ENCODE measurements around the gene PEAK1. TPM values are rescaled to one million over a fixed set of nuclear protein-coding genes. Genes with fewer than 3 reads are reported as not detected.
A peak's percentile ranks its signal among the peaks of the same experiment; 100 is the strongest.

PEAK1 gene
- total RNA-seq, 2 donors from 2014 or later: 25.4 to 38.4 TPM

DNA sequence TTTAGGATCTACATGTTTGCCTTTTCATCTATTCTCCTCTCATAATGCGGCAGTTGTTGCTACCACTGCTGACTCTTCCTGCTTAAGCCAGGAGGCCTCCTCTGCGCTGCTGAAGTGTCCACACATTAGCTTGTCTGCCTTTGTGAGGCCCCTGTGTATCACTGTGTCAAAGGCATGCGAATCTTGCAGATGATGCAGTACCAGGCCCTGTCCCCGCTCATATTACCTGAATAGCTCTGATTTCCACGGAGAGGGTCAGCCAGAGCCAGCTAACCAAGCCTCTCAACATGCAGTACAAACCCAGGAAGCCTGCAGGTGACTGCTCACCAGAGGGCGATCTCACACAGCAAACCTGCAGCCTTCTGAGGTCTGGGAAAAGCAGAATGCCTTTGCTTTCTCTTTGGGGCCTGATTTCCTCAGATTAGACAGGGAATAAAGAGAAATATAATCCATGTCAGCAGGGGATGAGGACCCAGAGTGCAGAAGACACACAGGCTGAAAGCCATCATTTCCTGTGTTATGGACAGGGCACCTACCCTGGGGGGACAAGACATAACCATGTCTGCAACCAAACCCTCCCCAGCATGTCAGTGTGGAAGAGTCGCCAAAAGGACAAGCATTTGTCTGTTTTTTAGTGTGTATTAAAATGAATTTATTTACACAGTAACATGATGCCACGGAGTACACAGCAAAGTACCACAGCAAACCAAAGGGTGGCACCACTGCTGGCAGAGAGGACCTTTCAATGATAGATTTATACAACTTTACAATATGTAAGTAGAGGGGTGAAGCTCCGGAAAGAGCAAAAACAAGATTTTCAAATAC lies 312.2 kb downstream of the PEAK1 start:
- TF ChIP-seq, protein P1, sequence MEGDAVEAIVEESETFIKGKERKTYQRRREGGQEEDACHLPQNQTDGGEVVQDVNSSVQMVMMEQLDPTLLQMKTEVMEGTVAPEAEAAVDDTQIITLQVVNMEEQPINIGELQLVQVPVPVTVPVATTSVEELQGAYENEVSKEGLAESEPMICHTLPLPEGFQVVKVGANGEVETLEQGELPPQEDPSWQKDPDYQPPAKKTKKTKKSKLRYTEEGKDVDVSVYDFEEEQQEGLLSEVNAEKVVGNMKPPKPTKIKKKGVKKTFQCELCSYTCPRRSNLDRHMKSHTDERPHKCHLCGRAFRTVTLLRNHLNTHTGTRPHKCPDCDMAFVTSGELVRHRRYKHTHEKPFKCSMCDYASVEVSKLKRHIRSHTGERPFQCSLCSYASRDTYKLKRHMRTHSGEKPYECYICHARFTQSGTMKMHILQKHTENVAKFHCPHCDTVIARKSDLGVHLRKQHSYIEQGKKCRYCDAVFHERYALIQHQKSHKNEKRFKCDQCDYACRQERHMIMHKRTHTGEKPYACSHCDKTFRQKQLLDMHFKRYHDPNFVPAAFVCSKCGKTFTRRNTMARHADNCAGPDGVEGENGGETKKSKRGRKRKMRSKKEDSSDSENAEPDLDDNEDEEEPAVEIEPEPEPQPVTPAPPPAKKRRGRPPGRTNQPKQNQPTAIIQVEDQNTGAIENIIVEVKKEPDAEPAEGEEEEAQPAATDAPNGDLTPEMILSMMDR (conservative IDR thresholded peaks at IDR 0.05): peak; percentile 90
- Histone ChIP-seq H3K27ac (ENCODE audit: low read depth, low read length) (no peak overlapping the region), H3K4me3 (ENCODE audit: low read length) (no peak overlapping the region), H3K9me3 (ENCODE audit: control insufficient read depth, low read length) (no peaks in the 10 kb centered on the region), H3K36me3 (ENCODE audit: control insufficient read depth, insufficient read depth, low read length) (no peaks in the 10 kb centered on the region), H3K27me3 (ENCODE audit: control insufficient read depth, insufficient read depth, low read length, poor library complexity, severe bottlenecking) (no peaks in the 10 kb centered on the region), H3K9ac (ENCODE audit: extremely low read depth, low read length, poor library complexity, severe bottlenecking) (no peak overlapping the region), H3K4me1 (ENCODE audit: control insufficient read depth, insufficient read depth, low read length) (no peaks in the 10 kb centered on the region)
- Mint-ChIP-seq H3K9me3 (no peaks in the 10 kb centered on the region), H3K27me3 (ENCODE audit: insufficient read depth) (no peaks in the 10 kb centered on the region), H3K27ac (no peak overlapping the region), H3K36me3 (ENCODE audit: low read depth) (no peaks in the 10 kb centered on the region), H3K4me1 (peaks cover 11% of the 10 kb centered on the region), H3K4me3 (no peak overlapping the region)
- 61 to 74% methylated on average over 4 to 8 of the region's 9 CpGs for WGBS, 2 experiments (ENCODE audit: insufficient coverage in 1 of 2, insufficient read length in 1 of 2)
- peak; percentile 90 for DNase-seq

DNA sequence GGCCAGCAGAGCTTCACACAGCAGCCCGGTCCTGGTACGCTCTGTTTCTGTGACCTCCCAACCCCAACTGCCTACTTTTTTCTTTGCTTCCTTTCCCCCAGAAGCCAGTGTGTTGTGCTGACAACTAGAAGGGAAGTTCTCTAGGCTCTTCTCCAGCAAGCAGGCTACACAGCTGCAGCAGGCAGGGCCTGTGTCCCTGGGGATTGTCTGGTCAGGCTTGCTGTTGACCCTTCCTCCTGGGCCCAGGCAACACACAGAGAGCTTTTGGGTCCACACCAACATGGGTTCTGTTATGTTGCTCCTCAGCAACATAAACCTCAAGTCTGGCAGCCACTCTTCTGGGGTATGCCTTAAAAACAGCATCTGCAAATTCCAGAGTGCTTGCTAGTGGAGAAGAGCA lies 312.8 kb downstream of the PEAK1 start:
- Mint-ChIP-seq H3K27me3 (ENCODE audit: insufficient read depth) (no peaks in the 10 kb centered on the region), H3K9me3 (no peaks in the 10 kb centered on the region), H3K4me1 (peaks cover 14% of the 10 kb centered on the region), H3K36me3 (ENCODE audit: low read depth) (no peaks in the 10 kb centered on the region), H3K4me3 (no peak overlapping the region), H3K27ac (no peak overlapping the region)
- no peak overlapping the region for H3K27ac ChIP-seq (ENCODE audit: low read depth, low read length)
- H3K27me3 ChIP-seq (ENCODE audit: control insufficient read depth, insufficient read depth, low read length, poor library complexity, severe bottlenecking): no peaks in the 10 kb centered on the region
- H3K36me3 ChIP-seq (ENCODE audit: control insufficient read depth, insufficient read depth, low read length): no peaks in the 10 kb centered on the region
- 93% methylated on average over 2 of the region's 2 CpGs; no CpG with 5 or more reads in 1 of the 2 experiments for WGBS, 2 experiments (ENCODE audit: insufficient coverage in 1 of 2, insufficient read length in 1 of 2)
- no peaks in the 10 kb centered on the region for H3K9me3 ChIP-seq (ENCODE audit: control insufficient read depth, low read length)
- TF ChIP-seq, protein P1 (conservative IDR thresholded peaks at IDR 0.05): no peak
- no peak overlapping the region for H3K9ac ChIP-seq (ENCODE audit: extremely low read depth, low read length, poor library complexity, severe bottlenecking)
- peaks cover under 1% of the 10 kb centered on the region for H3K4me1 ChIP-seq (ENCODE audit: control insufficient read depth, insufficient read depth, low read length)
- H3K4me3 ChIP-seq (ENCODE audit: low read length): no peak overlapping the region
- DNase-seq: no peak

DNA sequence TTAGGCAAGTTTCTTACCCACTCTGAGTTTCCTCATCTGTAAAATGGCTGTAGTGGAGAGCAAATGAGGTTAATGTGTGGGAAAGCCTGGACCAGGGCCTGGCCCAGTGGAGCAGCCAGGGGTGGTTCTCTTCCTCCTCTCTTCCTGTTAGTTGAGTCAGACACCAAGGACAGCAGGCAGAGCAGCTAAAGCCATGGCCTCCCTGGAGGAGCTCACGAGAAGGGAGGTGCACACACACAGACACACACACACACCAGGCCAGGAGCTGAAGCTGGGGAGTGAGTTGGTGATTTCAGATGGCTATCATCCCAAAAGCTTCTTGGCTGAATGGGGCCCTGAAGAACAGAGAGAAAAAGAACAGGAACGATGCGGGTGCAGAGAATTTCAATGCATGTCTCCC lies 315.7 kb downstream of the PEAK1 start:
- Histone ChIP-seq H3K9ac (ENCODE audit: extremely low read depth, low read length, poor library complexity, severe bottlenecking) (no peak overlapping the region), H3K9me3 (ENCODE audit: control insufficient read depth, low read length) (no peaks in the 10 kb centered on the region), H3K4me1 (ENCODE audit: control insufficient read depth, insufficient read depth, low read length) (peaks cover 10% of the 10 kb centered on the region), H3K27ac (ENCODE audit: low read depth, low read length) (no peak overlapping the region), H3K4me3 (ENCODE audit: low read length) (no peak overlapping the region), H3K27me3 (ENCODE audit: control insufficient read depth, insufficient read depth, low read length, poor library complexity, severe bottlenecking) (no peaks in the 10 kb centered on the region), H3K36me3 (ENCODE audit: control insufficient read depth, insufficient read depth, low read length) (no peaks in the 10 kb centered on the region)
- Mint-ChIP-seq H3K9me3 (no peaks in the 10 kb centered on the region), H3K4me3 (no peak overlapping the region), H3K27ac (no peak overlapping the region), H3K4me1 (peaks cover 21% of the 10 kb centered on the region), H3K27me3 (ENCODE audit: insufficient read depth) (no peaks in the 10 kb centered on the region), H3K36me3 (ENCODE audit: low read depth) (no peaks in the 10 kb centered on the region)
- WGBS, 2 experiments (ENCODE audit: insufficient coverage in 1 of 2, insufficient read length in 1 of 2): 99 to 100% methylated on average over 2 to 3 of the region's 3 CpGs
- DNase-seq: no peak
- TF ChIP-seq, protein P1 (conservative IDR thresholded peaks at IDR 0.05): no peak

Data from endodermal cell (in vitro differentiated cells).